ENCODE data around the gene MPG.

GRCh38 chr16:100989-101388 lies 23.0 kb downstream of the MPG start:
- TF ChIP-seq CTCF (IDR thresholded peaks at IDR 0.05; ENCODE audit: insufficient read depth, low read length, poor library complexity, severe bottlenecking): no peak
- TF ChIP-seq EZH2phosphoT487 (conservative IDR thresholded peaks at IDR 0.05; ENCODE audit: low read length): no peak
